ENCODE results near the gene TSPYL4. TPM values are rescaled to one million over a fixed set of nuclear protein-coding genes. Genes with fewer than 3 reads are reported as not detected.
"Not testable (repeated sequence)": the region's sequence is repeated elsewhere in the genome, so short reads cannot be mapped to it uniquely, and the experiment has no call there.

Gene TSPYL4
- 29.5 TPM for total RNA-seq

GRCh38 chr6:116253505-116254296, at the start of gene TSPYL4:
Gene TSPYL4 (minus strand): TSS chr6:116254075. CDS start chr6:116254008, 67 bp downstream.
- DNase-seq (ENCODE audit: low spot score), result peak; percentile 96

GRCh38 chr6:116301104-116301503, 47.2 kb upstream of the TSPYL4 start:
- no peak for DNase-seq (ENCODE audit: low spot score)

DNA sequence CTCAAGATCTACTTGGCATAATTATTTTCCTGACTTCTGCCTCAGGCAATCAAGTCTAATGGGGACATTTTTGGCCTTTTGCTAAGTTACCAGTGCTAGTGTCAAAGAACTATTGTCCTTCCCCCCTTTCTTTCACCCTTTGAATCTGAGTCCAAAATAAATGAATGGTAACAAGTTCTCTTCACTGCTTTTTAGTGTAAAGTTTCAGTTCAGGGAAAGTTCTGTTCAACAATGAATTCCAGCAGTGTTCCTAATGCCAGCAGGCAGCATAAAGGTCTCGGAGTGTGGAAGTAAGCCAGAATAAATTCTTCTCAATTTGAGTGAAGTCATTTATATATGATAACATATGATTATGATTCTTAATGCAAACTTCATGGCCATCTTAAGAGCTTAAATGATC, 46.7 kb upstream of the TSPYL4 start:
- DNase-seq (ENCODE audit: low spot score), result no peak

DNA sequence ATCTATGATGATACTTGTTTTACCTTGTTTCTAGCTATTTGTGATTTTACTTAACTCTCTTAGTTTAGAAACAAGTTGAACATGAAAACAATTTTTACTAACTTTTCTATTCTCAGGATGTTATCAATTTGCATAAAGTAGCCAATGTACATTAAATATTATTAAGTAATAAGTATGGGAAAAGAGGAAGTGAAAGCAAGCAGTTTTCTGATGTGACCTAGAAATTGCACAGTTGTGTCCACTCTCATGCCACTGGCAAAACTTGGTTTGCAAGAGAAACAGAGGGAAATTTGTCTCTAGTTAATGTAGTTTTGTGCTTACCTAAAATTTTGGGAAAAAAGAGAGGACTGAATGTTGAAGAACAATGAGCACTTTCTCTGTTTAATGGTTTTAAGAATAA, 45.1 kb upstream of the TSPYL4 start:
- no peak for DNase-seq (ENCODE audit: low spot score)

DNA sequence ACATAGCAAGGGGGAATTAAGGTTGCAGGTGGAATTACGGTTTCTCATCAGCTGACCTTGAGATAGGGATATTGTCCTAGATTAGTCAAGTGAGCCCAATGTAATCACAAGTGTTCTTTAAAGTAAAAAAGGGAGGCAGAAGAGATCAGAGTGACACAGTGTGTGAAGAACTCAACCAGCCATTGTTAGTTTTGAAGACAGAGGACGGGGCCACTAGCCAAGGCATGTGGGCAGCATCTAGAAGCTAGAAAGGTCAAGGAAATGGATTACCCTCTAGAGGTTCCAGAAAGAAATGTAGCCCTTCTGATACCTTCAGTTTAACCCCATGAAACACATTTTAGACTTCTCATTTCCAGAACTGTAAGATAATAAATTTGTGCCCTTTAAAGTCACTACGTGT, 44.4 kb upstream of the TSPYL4 start:
- no peak for DNase-seq (ENCODE audit: low spot score)

- no peak for DNase-seq (ENCODE audit: low spot score)
Measured at GRCh38 chr6:116292553-116292952, 38.7 kb upstream of the TSPYL4 start.

- no peak for DNase-seq (ENCODE audit: low spot score)
Measured at GRCh38 chr6:116291701-116292396, 38.0 kb upstream of the TSPYL4 start.

- no peak for DNase-seq (ENCODE audit: low spot score)
Measured at GRCh38 chr6:116290799-116291198, 36.9 kb upstream of the TSPYL4 start.

- no peak for DNase-seq (ENCODE audit: low spot score)
Measured at GRCh38 chr6:116289876-116290275, 36.0 kb upstream of the TSPYL4 start.

- no peak for DNase-seq (ENCODE audit: low spot score)
Measured at GRCh38 chr6:116287689-116288282, 33.9 kb upstream of the TSPYL4 start.

GRCh38 chr6:116286773-116287358, 33.0 kb upstream of the TSPYL4 start:
- no peak for DNase-seq (ENCODE audit: low spot score)

- DNase-seq (ENCODE audit: low spot score), result not testable (repeated sequence)
Measured at GRCh38 chr6:116284984-116285383, 31.1 kb upstream of the TSPYL4 start.

GRCh38 chr6:116283191-116283590, 29.3 kb upstream of the TSPYL4 start:
- no peak for DNase-seq (ENCODE audit: low spot score)

- no peak for DNase-seq (ENCODE audit: low spot score)
Measured at GRCh38 chr6:116282698-116283097, 28.8 kb upstream of the TSPYL4 start.

DNA sequence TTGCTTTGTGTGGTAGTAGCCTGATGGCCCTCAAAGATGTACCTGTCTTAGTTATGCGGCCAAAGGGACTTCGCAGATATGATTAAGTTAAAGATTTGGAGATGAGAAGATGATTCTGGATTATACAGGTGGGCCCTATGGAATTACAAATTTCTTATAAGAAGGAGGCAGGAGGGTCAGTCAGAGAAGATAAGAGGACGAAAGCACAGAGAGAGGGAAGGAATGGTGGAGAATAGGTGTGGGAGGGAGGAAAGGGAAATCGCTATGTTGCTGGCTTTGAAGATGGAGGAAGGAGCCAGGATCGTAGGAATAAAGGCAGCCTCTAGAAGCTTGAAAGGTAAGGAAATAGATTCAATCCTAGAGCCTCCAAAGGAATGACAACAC, 27.1 kb upstream of the TSPYL4 start:
- no peak for DNase-seq (ENCODE audit: low spot score)

GRCh38 chr6:116280161-116280932, 26.5 kb upstream of the TSPYL4 start:
- no peak for DNase-seq (ENCODE audit: low spot score)

DNA sequence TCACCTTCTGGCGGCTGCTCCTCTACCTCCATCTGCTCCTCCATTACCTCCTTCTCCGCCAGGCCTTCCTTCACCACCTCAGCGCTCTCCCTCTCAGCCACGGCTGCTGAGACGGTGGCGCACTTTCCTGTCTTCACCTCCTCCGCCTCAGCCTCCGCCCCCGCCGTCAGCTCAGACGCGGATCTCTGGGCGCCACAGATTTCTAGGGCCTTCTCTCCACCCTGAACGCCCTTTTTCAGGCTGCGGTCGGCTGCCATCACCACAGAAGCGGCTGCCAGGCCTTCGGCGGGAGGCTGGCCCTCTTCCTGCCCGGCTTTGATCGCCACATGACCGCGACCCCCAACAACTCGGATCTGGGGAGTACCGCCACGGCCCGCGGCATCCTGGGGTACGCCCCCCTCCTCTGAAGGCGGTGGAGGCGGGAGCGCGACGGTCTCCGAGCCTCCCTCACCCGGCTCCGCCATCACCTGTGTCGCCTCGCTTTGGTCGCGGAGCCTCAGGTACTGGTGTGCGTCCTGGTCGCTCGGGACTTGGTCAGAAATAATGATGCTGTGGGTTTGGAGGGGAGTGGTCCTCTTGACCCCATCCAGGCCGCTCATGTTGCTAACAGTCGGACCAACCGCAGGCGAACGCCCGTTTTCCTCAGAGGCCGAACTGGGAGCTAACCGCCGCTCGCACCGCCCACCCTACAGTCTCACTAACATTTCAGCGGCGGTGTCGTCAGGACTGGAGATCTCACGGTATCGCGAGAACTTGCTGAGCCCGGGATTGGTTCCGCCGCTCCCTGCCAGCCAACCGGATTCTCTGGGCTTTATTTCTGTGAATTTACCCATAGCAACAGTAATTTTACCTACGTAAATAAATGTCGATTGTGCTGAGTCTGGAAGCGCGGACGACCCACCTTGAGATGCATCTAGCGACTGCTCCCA, 25.6 kb upstream of the TSPYL4 start, which contains the start of gene TSPYL1:
Gene TSPYL1, minus strand, starts transcription at position 699 of the 929 bp plus-strand sequence. Its CDS starts 100 bp downstream, at position 599.
- peak; percentile 98 for DNase-seq (ENCODE audit: low spot score)

DNA sequence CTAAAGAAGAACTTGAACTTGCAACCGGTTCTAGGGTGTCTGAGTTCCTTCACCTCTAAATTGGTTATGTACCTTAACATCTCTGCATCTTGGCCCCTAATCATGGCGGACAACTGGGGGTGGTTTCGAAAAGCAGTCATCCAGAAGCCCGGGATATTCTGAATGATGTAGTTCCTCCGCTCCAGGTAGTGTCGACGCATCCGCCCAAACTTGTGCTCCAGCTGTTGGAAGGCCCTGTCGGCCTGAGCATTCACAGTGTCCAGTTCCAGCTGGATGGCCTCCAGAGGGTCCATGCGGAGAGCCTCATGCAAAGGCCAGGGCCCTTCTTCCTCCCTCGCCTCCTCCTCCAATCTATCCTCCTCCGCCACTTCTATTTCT, 25.0 kb upstream of the TSPYL4 start:
- DNase-seq (ENCODE audit: low spot score), result peak; percentile 50

GRCh38 chr6:116278481-116278829, 24.6 kb upstream of the TSPYL4 start:
- DNase-seq (ENCODE audit: low spot score), result no peak

DNA sequence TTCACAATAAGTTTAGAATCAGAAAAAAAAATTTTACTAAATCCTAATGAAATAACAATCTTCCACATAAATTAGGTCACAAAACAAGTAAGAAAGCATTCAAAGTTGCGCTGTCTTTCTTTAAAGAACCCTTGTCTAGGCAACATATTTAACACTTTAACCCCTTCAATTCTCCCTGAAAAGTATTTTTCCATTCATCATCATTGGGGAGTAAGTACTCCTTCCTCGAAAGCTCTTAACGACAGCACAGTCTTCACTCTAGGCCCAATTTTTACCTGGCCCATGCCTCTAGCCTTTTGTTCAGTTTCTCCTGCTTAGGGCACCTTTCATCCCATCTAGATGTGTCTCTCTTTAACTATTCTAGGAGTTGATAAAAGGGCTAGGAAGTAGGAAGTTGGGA, 23.2 kb upstream of the TSPYL4 start:
- DNase-seq (ENCODE audit: low spot score), result no peak
